ENCODE measurements around the gene RANBP1. TPM values are rescaled to one million over a fixed set of nuclear protein-coding genes. Genes with fewer than 3 reads are reported as not detected.

Gene RANBP1
- total and polyA plus RNA-seq, 2 donors (not counting 1 experiment from before 2014, with no cell fraction given): 67.0 to 77.6 TPM

DNA sequence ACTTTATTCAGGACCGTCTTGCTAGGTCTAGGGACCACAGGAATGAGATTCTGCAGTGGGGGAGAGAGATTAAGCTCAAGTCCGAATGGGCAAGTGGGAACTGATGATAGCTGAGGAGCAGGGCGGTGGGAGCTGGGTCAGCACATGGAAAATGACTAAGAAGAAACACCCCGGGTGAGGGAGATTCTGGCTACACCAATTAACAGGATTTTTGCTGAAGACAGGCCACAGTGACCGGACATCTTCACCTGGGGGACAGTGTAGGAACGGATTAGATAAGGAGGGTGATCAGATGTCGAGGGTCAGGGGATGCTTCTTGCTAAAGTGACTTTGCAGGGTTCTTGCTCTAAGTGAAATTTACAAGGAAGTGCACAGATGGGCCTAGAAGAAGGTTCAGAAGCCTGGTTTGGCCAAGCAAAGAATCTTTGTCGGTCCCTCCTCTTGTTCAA, 44.4 kb upstream of the RANBP1 start:
- no peak overlapping the region for H3K27ac Mint-ChIP-seq

DNA sequence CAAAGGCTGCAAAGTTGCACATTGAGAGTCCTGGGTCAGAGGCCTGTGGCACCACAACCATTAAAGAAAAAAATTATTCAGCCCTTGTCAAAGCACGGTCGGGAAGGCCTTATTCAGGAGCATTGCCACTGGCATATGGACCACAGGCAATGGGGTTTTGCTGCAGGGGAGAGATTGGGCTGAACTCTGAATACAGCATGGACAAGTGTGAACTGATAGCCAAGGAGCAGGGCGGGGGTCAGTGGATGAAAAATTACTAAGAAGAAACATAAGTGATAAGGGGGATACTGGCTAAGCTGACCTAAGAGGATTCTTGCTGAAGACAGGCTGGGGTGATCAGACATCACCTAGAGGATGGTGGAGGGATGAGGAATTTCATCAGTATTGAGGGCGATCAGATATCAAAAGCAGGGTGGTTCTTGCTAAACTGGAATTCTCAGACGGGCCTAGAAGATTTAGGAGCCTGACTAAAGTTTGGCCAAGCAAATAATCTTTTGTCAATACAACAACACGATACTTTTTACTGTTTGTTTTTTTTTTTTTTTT, 39.2 kb upstream of the RANBP1 start:
- Mint-ChIP-seq H3K4me1 (peaks cover 17% of the 10 kb centered on the region), H3K27ac (no peak overlapping the region), H3K27me3 (no peaks in the 10 kb centered on the region), H3K9me3 (ENCODE audit: insufficient read depth) (no peaks in the 10 kb centered on the region), H3K4me3 (peak overlapping the region; percentile 61)
- ChIA-PET POLR2A (no interaction called here), CTCF (no interaction called here)
- intact Hi-C loops (cut with micrococcal nuclease): no loop called here
- H4K20me1 ChIP-seq (ENCODE audit: control insufficient read depth, insufficient read depth, low read length, poor library complexity, severe bottlenecking): no peaks in the 10 kb centered on the region
- H2AFZ ChIP-seq (ENCODE audit: insufficient read depth, low read depth, low read length, poor library complexity, severe bottlenecking): no peak overlapping the region
- peaks cover 9 to 21% of the 10 kb centered on the region in 2 donors for H3K4me1 ChIP-seq (ENCODE audit: control insufficient read depth in 2 of 2, insufficient read depth in 2 of 2, low read length in 2 of 2)
- TF ChIP-seq, protein P1, sequence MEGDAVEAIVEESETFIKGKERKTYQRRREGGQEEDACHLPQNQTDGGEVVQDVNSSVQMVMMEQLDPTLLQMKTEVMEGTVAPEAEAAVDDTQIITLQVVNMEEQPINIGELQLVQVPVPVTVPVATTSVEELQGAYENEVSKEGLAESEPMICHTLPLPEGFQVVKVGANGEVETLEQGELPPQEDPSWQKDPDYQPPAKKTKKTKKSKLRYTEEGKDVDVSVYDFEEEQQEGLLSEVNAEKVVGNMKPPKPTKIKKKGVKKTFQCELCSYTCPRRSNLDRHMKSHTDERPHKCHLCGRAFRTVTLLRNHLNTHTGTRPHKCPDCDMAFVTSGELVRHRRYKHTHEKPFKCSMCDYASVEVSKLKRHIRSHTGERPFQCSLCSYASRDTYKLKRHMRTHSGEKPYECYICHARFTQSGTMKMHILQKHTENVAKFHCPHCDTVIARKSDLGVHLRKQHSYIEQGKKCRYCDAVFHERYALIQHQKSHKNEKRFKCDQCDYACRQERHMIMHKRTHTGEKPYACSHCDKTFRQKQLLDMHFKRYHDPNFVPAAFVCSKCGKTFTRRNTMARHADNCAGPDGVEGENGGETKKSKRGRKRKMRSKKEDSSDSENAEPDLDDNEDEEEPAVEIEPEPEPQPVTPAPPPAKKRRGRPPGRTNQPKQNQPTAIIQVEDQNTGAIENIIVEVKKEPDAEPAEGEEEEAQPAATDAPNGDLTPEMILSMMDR (IDR thresholded peaks at IDR 0.05): no peak
- no peak for TF ChIP-seq EZH2 (IDR thresholded peaks at IDR 0.05; ENCODE audit: borderline replicate concordance, insufficient read depth, low read depth, low read length, poor library complexity, severe bottlenecking)
- 100% methylated on average over 3 of the region's 6 CpGs for WGBS (ENCODE audit: insufficient coverage)
- H3K79me2 ChIP-seq (ENCODE audit: control insufficient read depth, insufficient read depth, low read length): peaks cover 16% of the 10 kb centered on the region
- no peak overlapping the region for H3K4me3 ChIP-seq (ENCODE audit: control extremely low read depth in 1 of 5, extremely low read depth in 1 of 5, insufficient read depth in 1 of 5, low read depth in 2 of 5, low read length in 4 of 5)
- no peaks in the 10 kb centered on the region for H3K27me3 ChIP-seq (replicated peaks in 1 of 4; ENCODE audit: control extremely low read depth in 1 of 4, control insufficient read depth in 3 of 4, insufficient read depth in 4 of 4, low read length in 3 of 4)
- ATAC-seq (ENCODE audit: low read depth) (no peak), DNase-seq (no peak)
- no peaks in the 10 kb centered on the region for H3K9me3 ChIP-seq (ENCODE audit: control extremely low read depth in 1 of 3, control insufficient read depth in 2 of 3, insufficient read depth in 1 of 3, low read length in 2 of 3)
- H3K4me2 ChIP-seq (replicated peaks; ENCODE audit: low read depth, low read length, poor library complexity, severe bottlenecking): no peak overlapping the region
- no peaks in the 10 kb centered on the region for H3K36me3 ChIP-seq (replicated peaks in 1 of 2; ENCODE audit: control extremely low read depth in 1 of 2, control insufficient read depth in 1 of 2, extremely low read depth in 1 of 2, insufficient read depth in 2 of 2, low read length in 1 of 2)
- H3K9ac ChIP-seq (ENCODE audit: low read length): no peak overlapping the region
- no peak overlapping the region for H3K27ac ChIP-seq (ENCODE audit: low read length in 2 of 2)

More for the DNA sequence above, 44.4 kb upstream of the RANBP1 start:
- no peaks in the 10 kb centered on the region for H3K27me3 Mint-ChIP-seq
- DNase-seq (no peak), ATAC-seq (ENCODE audit: low read depth) (no peak)
- intact Hi-C loops (cut with micrococcal nuclease): no loop called here
- H3K4me3 Mint-ChIP-seq: no peak overlapping the region
- no peaks in the 10 kb centered on the region for H3K79me2 ChIP-seq (ENCODE audit: control insufficient read depth, insufficient read depth, low read length)
- H4K20me1 ChIP-seq (ENCODE audit: control insufficient read depth, insufficient read depth, low read length, poor library complexity, severe bottlenecking): no peaks in the 10 kb centered on the region
- no peaks in the 10 kb centered on the region for H3K4me1 ChIP-seq (ENCODE audit: control insufficient read depth in 2 of 2, insufficient read depth in 2 of 2, low read length in 2 of 2)
- H3K36me3 ChIP-seq (replicated peaks in 1 of 2; ENCODE audit: control extremely low read depth in 1 of 2, control insufficient read depth in 1 of 2, extremely low read depth in 1 of 2, insufficient read depth in 2 of 2, low read length in 1 of 2): no peaks in the 10 kb centered on the region
- H3K27ac ChIP-seq (ENCODE audit: low read length in 2 of 2): no peak overlapping the region
- H3K9ac ChIP-seq (ENCODE audit: low read length): no peak overlapping the region
- no peak for TF ChIP-seq EZH2 (IDR thresholded peaks at IDR 0.05; ENCODE audit: borderline replicate concordance, insufficient read depth, low read depth, low read length, poor library complexity, severe bottlenecking)
- TF ChIP-seq, protein P1 (IDR thresholded peaks at IDR 0.05): no peak
- H3K9me3 ChIP-seq (ENCODE audit: control extremely low read depth in 1 of 3, control insufficient read depth in 2 of 3, insufficient read depth in 1 of 3, low read length in 2 of 3): peaks cover 0 to 3% (median 0%) of the 10 kb centered on the region in 3 donors
- H3K9me3 Mint-ChIP-seq (ENCODE audit: insufficient read depth): no peaks in the 10 kb centered on the region
- no peak overlapping the region for H3K4me2 ChIP-seq (replicated peaks; ENCODE audit: low read depth, low read length, poor library complexity, severe bottlenecking)
- ChIA-PET POLR2A (interaction anchor here (0.6 kb wide), 1 partner anchor 21 kb away, joined by 8 read pairs; no protein-coding TSS in a partner anchor), CTCF (interaction anchor here (0.7 to 1.2 kb wide), 2 partner anchors 58 to 341 kb away, joined by 3 read pairs; no protein-coding TSS in a partner anchor)
- H2AFZ ChIP-seq (ENCODE audit: insufficient read depth, low read depth, low read length, poor library complexity, severe bottlenecking): no peak overlapping the region
- no peak overlapping the region for H3K4me3 ChIP-seq (ENCODE audit: control extremely low read depth in 1 of 5, extremely low read depth in 1 of 5, insufficient read depth in 1 of 5, low read depth in 2 of 5, low read length in 4 of 5)
- H3K4me1 Mint-ChIP-seq: no peaks in the 10 kb centered on the region
- no peaks in the 10 kb centered on the region for H3K27me3 ChIP-seq (replicated peaks in 1 of 4; ENCODE audit: control extremely low read depth in 1 of 4, control insufficient read depth in 3 of 4, insufficient read depth in 4 of 4, low read length in 3 of 4)
- WGBS (ENCODE audit: insufficient coverage): 99% methylated on average over 8 of the region's 8 CpGs
